ENCODE results near the gene CRY2.

The CRY2 gene

GRCh38 chr11:45827123-45827522 lies 20.2 kb upstream of the CRY2 start:
- TF ChIP-seq CTCF (IDR thresholded peaks at IDR 0.05; ENCODE audit: control insufficient read depth, insufficient read depth, low read depth, low read length, missing control alignments): no peak

GRCh38 chr11:45828996-45829395 lies 18.3 kb upstream of the CRY2 start:
- TF ChIP-seq CTCF (IDR thresholded peaks at IDR 0.05; ENCODE audit: control insufficient read depth, insufficient read depth, low read depth, low read length, missing control alignments): no peak
- no peak overlapping the region for H3K4me3 ChIP-seq (ENCODE audit: control insufficient read depth, low read depth, low read length)
- no peak for DNase-seq (ENCODE audit: low read depth)

More at GRCh38 chr11:45827123-45827522, 20.2 kb upstream of the CRY2 start:
- DNase-seq (ENCODE audit: low read depth): no peak
- H3K4me3 ChIP-seq (ENCODE audit: control insufficient read depth, low read depth, low read length): no peak overlapping the region

GRCh38 chr11:45830596-45830995 lies 16.7 kb upstream of the CRY2 start:
- H3K4me3 ChIP-seq (ENCODE audit: control insufficient read depth, low read depth, low read length): no peak overlapping the region
- no peak for TF ChIP-seq CTCF (IDR thresholded peaks at IDR 0.05; ENCODE audit: control insufficient read depth, insufficient read depth, low read depth, low read length, missing control alignments)
- DNase-seq (ENCODE audit: low read depth): no peak

- no peak for TF ChIP-seq CTCF (IDR thresholded peaks at IDR 0.05; ENCODE audit: control insufficient read depth, insufficient read depth, low read depth, low read length, missing control alignments)
- DNase-seq (ENCODE audit: low read depth): no peak
- H3K4me3 ChIP-seq (ENCODE audit: control insufficient read depth, low read depth, low read length): no peak overlapping the region
Observed at GRCh38 chr11:45832811-45833441, 14.3 kb upstream of the CRY2 start.

GRCh38 chr11:45833761-45834160 lies 13.5 kb upstream of the CRY2 start:
- no peak for DNase-seq (ENCODE audit: low read depth)
- no peak overlapping the region for H3K4me3 ChIP-seq (ENCODE audit: control insufficient read depth, low read depth, low read length)
- TF ChIP-seq CTCF (IDR thresholded peaks at IDR 0.05; ENCODE audit: control insufficient read depth, insufficient read depth, low read depth, low read length, missing control alignments): no peak

- no peak for DNase-seq (ENCODE audit: low read depth)
- TF ChIP-seq CTCF (IDR thresholded peaks at IDR 0.05; ENCODE audit: control insufficient read depth, insufficient read depth, low read depth, low read length, missing control alignments): no peak
- H3K4me3 ChIP-seq (ENCODE audit: control insufficient read depth, low read depth, low read length): no peak overlapping the region
Observed at GRCh38 chr11:45834298-45834756, 12.9 kb upstream of the CRY2 start.
